Stimulated activated CD4-positive, alpha-beta T cell treated with anti-CD3 and anti-CD28 coated beads, Interleukin-1b, Interleukin-23, amount 100 ng/mL, for 48 hours (primary cell): Measurements from ENCODE around the gene C10orf62.
A peak's percentile ranks its signal among the peaks of the same experiment; 100 is the strongest.
"Not testable (repeated sequence)": the region's sequence is repeated elsewhere in the genome, so short reads cannot be mapped to it uniquely, and the experiment has no call there.

Source experiments
- DNase-seq: peaks from one replicate; pipeline ENCODE4 v3.0.0-alpha.2; 2020

The C10orf62 gene

GRCh38 chr10:97632949-97633884 lies 43.7 kb downstream of the C10orf62 start, which contains the start of gene MORN4:
TSS of gene MORN4 (minus strand) at chr10:97633500. CDS start at chr10:97619653, 13,847 bp downstream.
- DNase-seq, result peak; percentile 91

DNA sequence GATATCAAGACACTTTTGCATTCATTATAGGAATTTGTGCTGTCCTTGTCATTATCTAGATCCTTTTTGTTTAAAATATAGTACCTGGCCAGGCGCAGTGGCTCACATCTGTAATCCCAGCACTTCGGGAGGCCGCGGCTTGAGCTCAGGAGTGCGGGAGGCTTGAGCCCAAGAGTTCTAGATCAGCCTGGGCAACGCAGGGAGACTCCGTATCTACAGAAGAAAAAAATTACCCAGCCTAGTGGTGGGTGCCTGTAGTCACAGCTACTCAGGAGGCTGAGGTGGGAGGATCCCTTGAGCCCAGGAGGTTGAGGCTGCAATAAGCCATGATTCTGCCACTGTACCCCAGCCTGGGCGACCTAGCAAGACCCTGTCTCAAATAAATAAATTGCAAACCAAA lies 44.4 kb downstream of the C10orf62 start:
- DNase-seq, result peak; percentile 21

DNA sequence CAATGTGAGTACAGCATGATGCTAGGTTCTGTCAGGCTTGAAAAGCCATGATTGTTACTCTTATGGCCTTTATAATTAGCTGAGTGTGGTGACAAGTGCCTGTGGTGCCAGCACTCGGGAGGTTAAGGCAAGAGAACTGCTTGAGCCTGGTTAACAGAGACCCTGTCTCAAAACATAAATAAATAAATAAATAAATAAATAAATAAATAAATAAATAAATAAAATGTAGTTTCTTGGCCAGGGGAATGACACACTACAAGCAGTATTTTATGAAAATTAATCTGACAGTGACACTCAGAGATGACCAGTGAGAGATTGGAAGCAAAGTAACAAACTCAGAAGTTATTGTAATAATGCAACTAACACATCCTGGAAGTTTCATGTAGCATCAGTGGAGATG lies 46.1 kb downstream of the C10orf62 start:
- DNase-seq, result no peak

- not testable (repeated sequence) for DNase-seq
Observed at GRCh38 chr10:97639090-97639489, 49.6 kb downstream of the C10orf62 start.

DNA sequence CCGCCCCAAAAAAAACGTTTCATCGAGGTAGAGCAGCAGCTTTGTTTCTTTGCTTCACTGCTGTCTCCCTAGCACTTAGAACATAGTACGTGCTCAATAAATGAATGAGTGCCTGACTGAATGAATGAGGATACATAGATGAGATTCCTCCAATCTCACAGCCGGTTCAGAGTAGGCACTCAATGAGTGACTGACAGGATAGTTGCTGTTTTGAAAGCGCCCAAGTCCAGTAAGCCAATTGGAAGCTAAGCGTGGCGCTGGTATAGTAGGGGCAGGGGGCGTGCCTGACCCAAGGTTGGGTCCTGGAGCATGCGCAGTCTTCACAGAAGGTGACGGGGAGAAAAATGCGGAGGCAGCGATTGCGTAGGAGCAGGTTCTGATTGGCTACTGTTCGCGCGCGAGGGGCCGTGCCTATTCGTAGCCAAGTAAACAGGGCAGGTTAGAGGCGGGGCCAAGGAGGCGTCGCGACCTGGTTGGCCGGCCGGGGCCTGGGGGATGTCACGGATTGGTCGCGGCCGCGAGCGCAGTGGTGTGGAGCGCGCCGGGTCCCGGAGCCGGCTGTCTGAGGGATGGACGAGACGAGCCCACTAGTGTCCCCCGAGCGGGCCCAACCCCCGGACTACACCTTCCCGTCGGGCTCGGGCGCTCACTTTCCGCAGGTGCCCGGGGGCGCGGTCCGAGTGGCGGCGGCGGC lies 50.8 kb downstream of the C10orf62 start, which contains the start of gene PI4K2A:
Gene PI4K2A, plus strand, starts transcription at position 498 of the 694 bp plus-strand sequence. Its CDS starts 72 bp downstream, at position 570.
- DNase-seq, result peak; percentile 100
